ENCODE data around the gene TAOK3.

GRCh38 chr12:118107011-118107410 lies 265.7 kb downstream of the TAOK3 start:
- TF ChIP-seq CTCF (IDR thresholded peaks at IDR 0.05) (no peak), EZH2 (IDR thresholded peaks at IDR 0.05; ENCODE audit: borderline replicate concordance, insufficient read depth, low read depth, low read length, poor library complexity, severe bottlenecking) (no peak)

Measured in B cell (primary cell).